Neural progenitor cell (in vitro differentiated cells): ENCODE results near the gene SLX9. TPM values are rescaled to one million over a fixed set of nuclear protein-coding genes. Genes with fewer than 3 reads are reported as not detected.

Experiments
- DNase-seq: peaks from one replicate; pipeline ENCODE4 v3.0.0-alpha.2; 2016; ENCODE audit warnings: low spot score
- H2AFZ ChIP-seq: fragments of 200-600 bp; sonication (generic); replicated peaks from 2 replicates; pipeline ENCODE4 v1.6.1; 2016; ENCODE audit warnings: antibody characterized with exemption
- H3F3A ChIP-seq: fragments of 200-600 bp; sonication (generic); 2 replicates; pipeline ENCODE4 v1.6.1; 2016; ENCODE audit warnings: antibody characterized with exemption, low read depth
- H3K27ac ChIP-seq: fragments of 200-600 bp; sonication (generic); 2 replicates; pipeline ENCODE4 v1.5.1; 2016; ENCODE audit warnings: mild to moderate bottlenecking
- H3K27me3 ChIP-seq: fragments of 200-600 bp; sonication (generic); 2 replicates; pipeline ENCODE4 v1.6.1; 2016; ENCODE audit warnings: mild to moderate bottlenecking, moderate library complexity
- H3K36me3 ChIP-seq: fragments of 200-600 bp; sonication (generic); 2 replicates; pipeline ENCODE4 v1.5.1; 2016
- H3K4me1 ChIP-seq: fragments of 200-600 bp; sonication (generic); 2 replicates; pipeline ENCODE4 v1.6.1; 2016; ENCODE audit warnings: mixed run types
- H3K4me2 ChIP-seq: fragments of 200-600 bp; sonication (generic); 2 replicates; pipeline ENCODE4 v1.6.1; 2016
- H3K4me3 ChIP-seq: fragments of 200-600 bp; sonication (generic); 2 replicates; pipeline ENCODE4 v1.5.1; 2016
- H3K79me2 ChIP-seq: fragments of 200-600 bp; sonication (generic); 2 replicates; pipeline ENCODE4 v1.6.1; 2016; ENCODE audit warnings: low read depth
- H3K9ac ChIP-seq: fragments of 200-600 bp; sonication (generic); 2 replicates; pipeline ENCODE4 v1.6.1; 2016
- H3K9me3 ChIP-seq: fragments of 200-600 bp; sonication (generic); 2 replicates; pipeline ENCODE4 v1.5.1; 2016; ENCODE audit warnings: low read depth
- H4K20me1 ChIP-seq: fragments of 200-600 bp; sonication (generic); 2 replicates; pipeline ENCODE4 v1.6.1; 2016; ENCODE audit warnings: low read depth
- H3K27ac Mint-ChIP-seq: 3 replicates; pipeline ENCODE4 v1.8.0; 2021; ENCODE audit warnings: mixed read lengths
- H3K27me3 Mint-ChIP-seq: 2 replicates; pipeline ENCODE4 v1.8.0; 2022; ENCODE audit warnings: low read depth, mild to moderate bottlenecking, inconsistent platforms, moderate library complexity, mixed read lengths; ENCODE audit not compliant: insufficient read depth
- H3K36me3 Mint-ChIP-seq: 3 replicates; pipeline ENCODE4 v1.8.0; 2021; ENCODE audit warnings: mixed read lengths
- H3K4me1 Mint-ChIP-seq: 3 replicates; pipeline ENCODE4 v1.8.0; 2021; ENCODE audit warnings: mixed read lengths
- H3K4me3 Mint-ChIP-seq: 3 replicates; pipeline ENCODE4 v1.8.0; 2021; ENCODE audit warnings: mild to moderate bottlenecking, moderate library complexity, mixed read lengths
- H3K9me3 Mint-ChIP-seq: 3 replicates; pipeline ENCODE4 v1.8.0; 2020; ENCODE audit warnings: mixed read lengths
- CTCF ChIP-seq: fragments of 200-600 bp; sonication (generic); IDR thresholded peaks from 2 replicates; pipeline ENCODE4 v1.5.1; 2017; ENCODE audit warnings: antibody characterized with exemption, mild to moderate bottlenecking
- EZH2 ChIP-seq: fragments of 200-600 bp; sonication (generic); IDR thresholded peaks from 2 replicates; pipeline ENCODE4 v1.6.1; 2017; ENCODE audit warnings: antibody characterized with exemption, mild to moderate bottlenecking, moderate library complexity
- EZH2phosphoT487 ChIP-seq: fragments of 200-600 bp; sonication (generic); IDR thresholded peaks from 2 replicates; pipeline ENCODE4 v1.6.1; 2017; ENCODE audit warnings: antibody characterized with exemption
- total RNA-seq: library from RNA; depleted of rRNA; stranded (reverse); fragments of >200 nt; gene quantifications from 2 replicates; pipeline ENCODE4 v1.2.3, GENCODE V29; 2015; ENCODE audit warnings: low replicate concordance

Gene SLX9
- total RNA-seq, 1 donor from 2014 or later, result 4.7 TPM

GRCh38 chr21:44950351-44950750, 10.5 kb downstream of the SLX9 start:
- peaks cover 83% of the 10 kb centered on the region for H4K20me1 ChIP-seq
- H3K4me2 ChIP-seq, result no peak overlapping the region
- no peak overlapping the region for H3K4me3 ChIP-seq
- Mint-ChIP-seq H3K27me3 (peaks cover 3% of the 10 kb centered on the region), H3K4me1 (peaks cover 8% of the 10 kb centered on the region), H3K4me3 (no peak overlapping the region), H3K36me3 (peaks cover 6% of the 10 kb centered on the region), H3K9me3 (no peaks in the 10 kb centered on the region), H3K27ac (no peak overlapping the region)
- no peak for TF ChIP-seq EZH2
- no peak for TF ChIP-seq CTCF
- no peak for TF ChIP-seq EZH2phosphoT487
- H3K9me3 ChIP-seq, result no peaks in the 10 kb centered on the region
- H3K9ac ChIP-seq, result no peak overlapping the region
- peaks cover 57% of the 10 kb centered on the region for H3K79me2 ChIP-seq
- H2AFZ ChIP-seq, result no peak overlapping the region
- H3K27ac ChIP-seq, result no peak overlapping the region
- no peak for DNase-seq
- H3F3A ChIP-seq, result no peaks in the 10 kb centered on the region
- H3K27me3 ChIP-seq, result no peaks in the 10 kb centered on the region
- H3K4me1 ChIP-seq, result no peaks in the 10 kb centered on the region
- no peaks in the 10 kb centered on the region for H3K36me3 ChIP-seq

- H3K27ac Mint-ChIP-seq, result no peak overlapping the region
- Histone ChIP-seq H4K20me1 (peaks cover 83% of the 10 kb centered on the region), H3K4me1 (no peaks in the 10 kb centered on the region), H3K27ac (no peak overlapping the region), H3K27me3 (no peaks in the 10 kb centered on the region), H2AFZ (no peak overlapping the region), H3F3A (no peaks in the 10 kb centered on the region), H3K36me3 (no peaks in the 10 kb centered on the region), H3K4me3 (no peak overlapping the region), H3K4me2 (no peak overlapping the region), H3K9me3 (no peaks in the 10 kb centered on the region), H3K79me2 (peaks cover 57% of the 10 kb centered on the region), H3K9ac (no peak overlapping the region)
- H3K4me1 Mint-ChIP-seq, result peaks cover 17% of the 10 kb centered on the region
- no peak for DNase-seq
- peaks cover 3% of the 10 kb centered on the region for H3K27me3 Mint-ChIP-seq
- H3K36me3 Mint-ChIP-seq, result peaks cover 11% of the 10 kb centered on the region
- H3K4me3 Mint-ChIP-seq, result no peak overlapping the region
- no peaks in the 10 kb centered on the region for H3K9me3 Mint-ChIP-seq
- TF ChIP-seq EZH2 (no peak), CTCF (no peak), EZH2phosphoT487 (no peak)
These were observed 11.5 kb downstream of the SLX9 start for GRCh38 chr21:44951186-44951915.

- no peaks in the 10 kb centered on the region for H3K4me1 ChIP-seq
- H3K27ac ChIP-seq, result no peak overlapping the region
- H3F3A ChIP-seq, result no peaks in the 10 kb centered on the region
- H3K36me3 Mint-ChIP-seq, result peaks cover 11% of the 10 kb centered on the region
- peaks cover 24% of the 10 kb centered on the region for H3K4me1 Mint-ChIP-seq
- H3K4me2 ChIP-seq, result no peak overlapping the region
- no peaks in the 10 kb centered on the region for H3K9me3 ChIP-seq
- no peak for TF ChIP-seq EZH2
- no peak for TF ChIP-seq EZH2phosphoT487
- no peak for TF ChIP-seq CTCF
- peaks cover 4% of the 10 kb centered on the region for H3K27me3 Mint-ChIP-seq
- H3K79me2 ChIP-seq, result peaks cover 58% of the 10 kb centered on the region
- no peak overlapping the region for H3K9ac ChIP-seq
- H3K36me3 ChIP-seq, result no peaks in the 10 kb centered on the region
- no peaks in the 10 kb centered on the region for H3K27me3 ChIP-seq
- no peaks in the 10 kb centered on the region for H3K9me3 Mint-ChIP-seq
- H3K4me3 ChIP-seq, result no peak overlapping the region
- no peak overlapping the region for H3K4me3 Mint-ChIP-seq
- H2AFZ ChIP-seq, result no peak overlapping the region
- no peak for DNase-seq
- no peak overlapping the region for H3K27ac Mint-ChIP-seq
- peaks cover 82% of the 10 kb centered on the region for H4K20me1 ChIP-seq
These were observed 12.5 kb downstream of the SLX9 start for GRCh38 chr21:44952116-44952928.
